Peyer's patch (tissue), 4 donors: Measurements from ENCODE around the gene CRB2. TPM values are rescaled to one million over a fixed set of nuclear protein-coding genes. Genes with fewer than 3 reads are reported as not detected.

Experiments
- DNase-seq, 3 donors: peaks; one replicate each; pipeline ENCODE4 v3.0.0-alpha.2; 2017 to 2019
- H3K27ac ChIP-seq, 4 donors: fragments of 200-600 bp; sonication (generic); one replicate each; pipeline ENCODE4 v1.5.1; 2016 to 2019
- H3K27me3 ChIP-seq, 2 donors: fragments of 200-600 bp; sonication (generic); one replicate each; pipeline ENCODE4 v1.5.1; 2019
- H3K36me3 ChIP-seq, 3 donors: fragments of 200-600 bp; sonication (generic); one replicate each; pipeline ENCODE4 v1.5.1; 2016 to 2019
- H3K4me1 ChIP-seq, 4 donors: fragments of 200-600 bp; sonication (generic); one replicate each; pipeline ENCODE4 v1.5.1; 2016 to 2019
- H3K4me3 ChIP-seq, 4 donors: fragments of 200-600 bp; sonication (generic); 1 replicate in 3 of 4; 2 replicates in 1 of 4; pipeline ENCODE4 v1.5.1; 2016 to 2019; ENCODE audit warnings: mild to moderate bottlenecking in 1 of 4
- H3K9me3 ChIP-seq, 4 donors: fragments of 200-600 bp; sonication (generic); one replicate each; pipeline ENCODE4 v1.5.1; 2016 to 2019; ENCODE audit warnings: mild to moderate bottlenecking in 1 of 4
- POLR2A ChIP-seq, 2 donors: fragments of 450-650 bp; IDR thresholded peaks; one replicate each; pipeline ENCODE4 v1.5.1; 2017; ENCODE audit warnings: antibody characterized with exemption in 2 of 2, mild to moderate bottlenecking in 2 of 2, moderate library complexity in 2 of 2
- total RNA-seq, 4 donors: library from RNA; depleted of rRNA; stranded (reverse); fragments of >200 nt; gene quantifications; one replicate each; pipeline ENCODE4 v1.1.0, GENCODE V29; 2016
- TF ChIP-seq, protein P1 (sequence below), 6 experiments: fragments of 450-650 bp in 4 of 6; fragments of 200-600 bp in 2 of 6; sonication (generic) in 1 of 6; IDR thresholded peaks; one replicate each; pipeline ENCODE4 v1.5.1; 2017 to 2019; ENCODE audit warnings: antibody characterized with exemption in 6 of 6, mild to moderate bottlenecking in 3 of 6, moderate library complexity in 1 of 6

CRB2 gene
- total RNA-seq, 4 donors from 2014 or later: 0.27 to 0.85 (median 0.83) TPM; not detected in 1

DNA sequence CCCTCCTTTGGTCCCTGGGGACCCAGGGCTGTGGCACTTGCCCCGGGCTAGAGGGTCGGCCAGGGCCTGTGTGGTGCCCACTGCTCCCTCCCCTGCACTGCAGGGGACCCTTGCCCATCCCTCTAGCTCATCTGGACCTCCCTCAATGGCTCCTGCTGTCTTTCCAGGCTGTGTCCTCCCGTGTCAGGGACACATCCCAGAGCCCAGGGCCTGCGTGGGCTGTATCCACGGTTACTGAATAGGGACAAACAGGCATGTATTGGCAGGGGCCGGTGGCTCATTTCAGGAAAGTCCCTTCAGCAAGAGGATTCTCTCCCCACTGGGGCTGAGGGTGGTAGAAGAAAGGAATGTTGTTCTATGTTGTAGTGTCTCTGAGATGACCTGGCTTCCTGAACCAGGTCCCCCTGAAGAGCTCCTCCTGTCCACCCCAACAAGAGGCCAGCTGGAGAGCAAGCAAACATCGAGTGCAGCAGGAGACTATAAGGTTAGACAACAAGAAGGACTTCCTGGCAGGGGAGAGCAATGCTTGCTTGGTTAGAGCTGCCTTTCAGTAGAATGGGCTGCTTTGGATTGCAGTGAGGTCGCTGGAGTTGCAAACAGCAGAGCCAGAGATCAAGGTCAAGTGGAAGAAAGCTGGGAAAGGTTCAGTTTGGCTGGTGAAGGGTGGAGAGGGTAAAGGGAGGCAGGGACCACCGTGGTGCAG is 1.0 kb upstream of the CRB2 start:
- H3K27me3 ChIP-seq: no peaks in the 10 kb centered on the region
- H3K4me3 ChIP-seq: no peak overlapping the region
- DNase-seq: no peak
- H3K9me3 ChIP-seq: no peaks in the 10 kb centered on the region
- TF ChIP-seq POLR2A (IDR thresholded peaks at IDR 0.05): no peak
- TF ChIP-seq, protein P1, sequence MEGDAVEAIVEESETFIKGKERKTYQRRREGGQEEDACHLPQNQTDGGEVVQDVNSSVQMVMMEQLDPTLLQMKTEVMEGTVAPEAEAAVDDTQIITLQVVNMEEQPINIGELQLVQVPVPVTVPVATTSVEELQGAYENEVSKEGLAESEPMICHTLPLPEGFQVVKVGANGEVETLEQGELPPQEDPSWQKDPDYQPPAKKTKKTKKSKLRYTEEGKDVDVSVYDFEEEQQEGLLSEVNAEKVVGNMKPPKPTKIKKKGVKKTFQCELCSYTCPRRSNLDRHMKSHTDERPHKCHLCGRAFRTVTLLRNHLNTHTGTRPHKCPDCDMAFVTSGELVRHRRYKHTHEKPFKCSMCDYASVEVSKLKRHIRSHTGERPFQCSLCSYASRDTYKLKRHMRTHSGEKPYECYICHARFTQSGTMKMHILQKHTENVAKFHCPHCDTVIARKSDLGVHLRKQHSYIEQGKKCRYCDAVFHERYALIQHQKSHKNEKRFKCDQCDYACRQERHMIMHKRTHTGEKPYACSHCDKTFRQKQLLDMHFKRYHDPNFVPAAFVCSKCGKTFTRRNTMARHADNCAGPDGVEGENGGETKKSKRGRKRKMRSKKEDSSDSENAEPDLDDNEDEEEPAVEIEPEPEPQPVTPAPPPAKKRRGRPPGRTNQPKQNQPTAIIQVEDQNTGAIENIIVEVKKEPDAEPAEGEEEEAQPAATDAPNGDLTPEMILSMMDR (IDR thresholded peaks at IDR 0.05): no peak
- H3K27ac ChIP-seq: no peak overlapping the region
- no peaks in the 10 kb centered on the region for H3K36me3 ChIP-seq
- peaks cover 0 to 14% (median 0%) of the 10 kb centered on the region in 4 donors for H3K4me1 ChIP-seq

DNA sequence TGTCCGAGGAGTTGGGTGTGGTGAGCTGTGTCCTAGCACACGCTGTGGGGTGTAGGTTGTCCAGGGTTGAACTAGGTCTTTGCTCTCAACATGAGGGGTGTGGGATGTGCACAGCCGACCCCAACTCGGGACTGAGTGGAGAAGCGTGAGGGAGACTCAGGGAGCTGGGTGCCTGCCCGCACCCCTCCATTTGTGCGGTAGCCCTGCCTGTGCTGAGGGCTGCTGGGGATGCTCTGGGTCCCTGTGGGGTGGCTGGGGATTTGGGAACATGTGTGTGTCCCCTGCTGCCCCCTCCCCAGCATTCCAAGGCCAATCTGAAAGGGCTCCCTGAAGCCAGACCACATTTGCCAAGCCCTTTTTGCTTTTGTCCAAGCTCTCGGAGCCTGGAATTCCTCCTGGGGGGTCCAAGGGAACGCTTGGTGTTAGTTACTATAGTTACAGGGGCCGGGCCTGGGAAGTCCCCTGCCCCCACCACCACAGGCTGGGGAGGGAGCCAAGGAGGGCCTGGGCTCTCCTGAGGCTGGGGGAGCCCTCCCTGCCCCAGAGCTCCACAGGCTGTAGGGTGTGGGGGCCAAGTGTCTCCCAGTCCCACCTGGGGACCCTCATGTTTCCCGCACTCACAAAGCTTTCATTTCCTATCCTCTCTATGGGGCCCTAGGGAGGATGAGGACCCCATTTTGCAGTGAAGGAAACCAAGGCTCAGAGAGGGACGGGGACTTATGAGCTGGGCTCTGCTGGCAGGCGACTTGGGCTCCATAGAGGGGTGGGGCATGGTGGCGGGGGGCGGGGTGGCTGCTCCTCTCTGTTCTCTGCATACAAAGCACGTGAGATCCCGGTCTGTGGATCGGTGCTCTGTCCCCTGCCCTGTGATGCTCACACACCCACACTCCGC is 1.1 kb downstream of the CRB2 start:
- Histone ChIP-seq H3K4me3 (no peak overlapping the region), H3K4me1 (peaks cover 0 to 22% (median 2%) of the 10 kb centered on the region in 4 donors), H3K27me3 (no peaks in the 10 kb centered on the region), H3K9me3 (no peaks in the 10 kb centered on the region), H3K36me3 (no peaks in the 10 kb centered on the region), H3K27ac (no peak overlapping the region)
- TF ChIP-seq, protein P1 (IDR thresholded peaks at IDR 0.05): no peak
- TF ChIP-seq POLR2A (IDR thresholded peaks at IDR 0.05): no peak
- DNase-seq: no peak

DNA sequence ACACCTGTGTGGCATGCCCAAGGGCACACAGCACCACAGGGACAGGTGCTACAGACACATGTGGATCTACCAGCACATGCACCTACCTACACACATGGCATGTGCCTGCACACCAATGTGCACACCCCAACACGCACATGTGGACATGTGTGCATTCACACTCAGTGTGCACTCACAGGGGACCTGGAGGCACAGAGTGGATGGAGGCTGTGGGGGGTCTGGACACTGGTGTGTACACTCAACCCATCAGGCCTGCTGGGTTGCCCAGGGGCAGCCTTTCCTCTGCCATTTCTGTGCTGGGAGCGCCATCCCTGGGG is 1.7 kb downstream of the CRB2 start:
- Histone ChIP-seq H3K4me3 (no peak overlapping the region), H3K9me3 (no peaks in the 10 kb centered on the region), H3K27ac (no peak overlapping the region), H3K4me1 (peaks cover 0 to 22% (median 2%) of the 10 kb centered on the region in 4 donors), H3K36me3 (no peaks in the 10 kb centered on the region), H3K27me3 (no peaks in the 10 kb centered on the region)
- no peak for TF ChIP-seq POLR2A (IDR thresholded peaks at IDR 0.05)
- TF ChIP-seq, protein P1 (IDR thresholded peaks at IDR 0.05): no peak
- no peak for DNase-seq

DNA sequence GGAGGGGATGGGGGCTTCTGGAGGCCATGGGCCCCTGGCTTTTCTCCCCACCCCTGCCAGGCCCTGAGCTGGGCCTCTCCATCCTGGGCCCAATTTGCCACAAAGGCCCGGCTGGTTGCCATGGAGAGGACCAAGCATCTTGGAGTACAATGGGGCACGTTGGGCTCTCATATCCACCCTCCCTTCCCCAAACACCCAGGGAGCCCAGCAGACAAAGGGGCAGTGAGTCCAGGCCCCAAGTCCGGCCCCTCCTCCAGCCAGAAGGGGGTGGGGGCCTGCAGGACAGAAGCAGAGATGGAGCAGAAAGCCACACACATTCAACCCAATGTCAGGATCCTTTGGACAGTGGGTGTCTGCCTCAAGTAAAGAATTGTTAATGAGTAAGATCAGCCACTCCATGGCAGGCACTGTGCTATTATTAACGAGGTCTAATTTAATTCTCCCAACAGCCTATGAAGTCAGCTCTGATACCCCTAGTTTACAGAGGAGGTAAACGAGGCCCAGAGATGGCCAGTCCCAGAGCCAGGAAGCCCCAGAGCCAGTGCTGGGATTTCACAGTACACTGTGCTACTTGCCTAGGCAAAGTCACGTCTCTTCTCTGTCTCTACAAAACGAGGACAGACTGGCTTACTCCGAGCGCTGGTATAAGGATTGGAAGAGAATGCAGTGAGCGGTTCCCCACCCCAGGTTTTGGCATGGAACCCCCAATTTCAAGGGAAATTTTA is 2.3 kb downstream of the CRB2 start:
- DNase-seq: no peak
- TF ChIP-seq POLR2A (IDR thresholded peaks at IDR 0.05): no peak
- TF ChIP-seq, protein P1 (IDR thresholded peaks at IDR 0.05): no peak
- Histone ChIP-seq H3K27me3 (no peaks in the 10 kb centered on the region), H3K27ac (no peak overlapping the region), H3K4me3 (no peak overlapping the region), H3K9me3 (no peaks in the 10 kb centered on the region), H3K36me3 (no peaks in the 10 kb centered on the region), H3K4me1 (peaks cover 0 to 22% (median 2%) of the 10 kb centered on the region in 4 donors)

DNA sequence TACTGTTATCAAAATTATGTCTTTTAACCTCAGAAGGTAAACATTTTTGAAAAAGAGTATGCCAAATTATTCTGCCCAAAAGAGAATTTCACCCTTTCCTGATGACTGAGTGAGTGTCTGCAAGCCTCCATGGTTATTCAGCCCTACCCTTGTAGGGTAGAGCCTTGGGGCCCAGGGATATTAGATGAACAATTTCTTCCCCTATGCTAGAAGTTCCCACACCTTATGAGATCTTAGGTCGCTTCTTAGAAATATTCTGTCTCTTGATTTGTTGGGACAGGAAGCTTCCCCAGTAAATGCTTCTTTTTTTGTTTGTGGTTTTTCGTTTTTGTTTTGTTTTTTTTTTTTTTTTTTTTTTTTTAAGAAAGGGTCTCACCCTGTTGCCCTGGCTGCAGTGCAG is 3.1 kb downstream of the CRB2 start:
- no peak overlapping the region for H3K27ac ChIP-seq
- H3K27me3 ChIP-seq: no peaks in the 10 kb centered on the region
- H3K4me1 ChIP-seq: peaks cover 0 to 18% (median 2%) of the 10 kb centered on the region in 4 donors
- H3K4me3 ChIP-seq: no peak overlapping the region
- H3K36me3 ChIP-seq: no peaks in the 10 kb centered on the region
- no peaks in the 10 kb centered on the region for H3K9me3 ChIP-seq
- TF ChIP-seq, protein P1 (IDR thresholded peaks at IDR 0.05): no peak
- TF ChIP-seq POLR2A (IDR thresholded peaks at IDR 0.05): no peak
- no peak for DNase-seq
